ENCODE data around the gene NRCAM. TPM values are rescaled to one million over a fixed set of nuclear protein-coding genes. Genes with fewer than 3 reads are reported as not detected.

NRCAM gene
- total and polyA plus RNA-seq, 2 donors (not counting 1 experiment from before 2014, with no cell fraction given) = 0.75 to 4.6 TPM

DNA sequence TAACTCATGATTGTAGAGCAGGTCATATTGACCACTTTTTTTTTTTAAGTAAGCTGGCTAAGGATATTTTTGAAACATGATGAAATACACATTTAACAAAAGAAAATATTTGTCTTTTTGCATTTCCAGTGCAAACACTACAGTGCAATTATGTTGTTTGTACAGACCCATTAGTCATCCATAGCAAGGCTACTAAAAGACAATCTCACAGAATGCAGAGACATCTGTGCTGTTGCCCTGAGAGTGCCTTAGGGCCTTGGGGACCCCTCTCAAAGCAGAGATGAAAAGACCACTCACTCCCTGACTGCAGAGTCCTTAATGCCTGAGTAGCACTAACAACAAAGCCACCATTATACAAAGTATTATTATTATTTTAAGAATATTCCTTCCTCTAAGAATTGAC lies 104.5 kb downstream of the NRCAM start:
- no peak overlapping the region for H3K27ac ChIP-seq (ENCODE audit: low read length in 2 of 2)
- no peak overlapping the region for H2AFZ ChIP-seq (ENCODE audit: insufficient read depth, low read depth, low read length, poor library complexity, severe bottlenecking)
- Mint-ChIP-seq H3K4me3 (no peak overlapping the region), H3K4me1 (no peaks in the 10 kb centered on the region), H3K27me3 (peaks cover 15% of the 10 kb centered on the region), H3K27ac (no peak overlapping the region), H3K9me3 (ENCODE audit: insufficient read depth) (no peaks in the 10 kb centered on the region)
- no peak overlapping the region for H3K4me3 ChIP-seq (ENCODE audit: control extremely low read depth in 1 of 5, extremely low read depth in 1 of 5, insufficient read depth in 1 of 5, low read depth in 2 of 5, low read length in 4 of 5)
- ATAC-seq (ENCODE audit: low read depth) = no peak
- intact Hi-C loops (cut with micrococcal nuclease) = no loop called here
- H3K9ac ChIP-seq (ENCODE audit: low read length) = no peak overlapping the region
- no peak for DNase-seq
- TF ChIP-seq, protein P1, sequence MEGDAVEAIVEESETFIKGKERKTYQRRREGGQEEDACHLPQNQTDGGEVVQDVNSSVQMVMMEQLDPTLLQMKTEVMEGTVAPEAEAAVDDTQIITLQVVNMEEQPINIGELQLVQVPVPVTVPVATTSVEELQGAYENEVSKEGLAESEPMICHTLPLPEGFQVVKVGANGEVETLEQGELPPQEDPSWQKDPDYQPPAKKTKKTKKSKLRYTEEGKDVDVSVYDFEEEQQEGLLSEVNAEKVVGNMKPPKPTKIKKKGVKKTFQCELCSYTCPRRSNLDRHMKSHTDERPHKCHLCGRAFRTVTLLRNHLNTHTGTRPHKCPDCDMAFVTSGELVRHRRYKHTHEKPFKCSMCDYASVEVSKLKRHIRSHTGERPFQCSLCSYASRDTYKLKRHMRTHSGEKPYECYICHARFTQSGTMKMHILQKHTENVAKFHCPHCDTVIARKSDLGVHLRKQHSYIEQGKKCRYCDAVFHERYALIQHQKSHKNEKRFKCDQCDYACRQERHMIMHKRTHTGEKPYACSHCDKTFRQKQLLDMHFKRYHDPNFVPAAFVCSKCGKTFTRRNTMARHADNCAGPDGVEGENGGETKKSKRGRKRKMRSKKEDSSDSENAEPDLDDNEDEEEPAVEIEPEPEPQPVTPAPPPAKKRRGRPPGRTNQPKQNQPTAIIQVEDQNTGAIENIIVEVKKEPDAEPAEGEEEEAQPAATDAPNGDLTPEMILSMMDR (IDR thresholded peaks at IDR 0.05) = no peak
- no peak for TF ChIP-seq EZH2 (IDR thresholded peaks at IDR 0.05; ENCODE audit: borderline replicate concordance, insufficient read depth, low read depth, low read length, poor library complexity, severe bottlenecking)
- ChIA-PET POLR2A (no interaction called here), CTCF (no interaction called here)
- H3K36me3 ChIP-seq (replicated peaks in 1 of 2; ENCODE audit: control extremely low read depth in 1 of 2, control insufficient read depth in 1 of 2, extremely low read depth in 1 of 2, insufficient read depth in 2 of 2, low read length in 1 of 2) = no peaks in the 10 kb centered on the region
- H3K4me2 ChIP-seq (replicated peaks; ENCODE audit: low read depth, low read length, poor library complexity, severe bottlenecking) = no peak overlapping the region
- H3K79me2 ChIP-seq (ENCODE audit: control insufficient read depth, insufficient read depth, low read length) = no peaks in the 10 kb centered on the region
- peaks cover 0 to 5% (median 0%) of the 10 kb centered on the region in 4 experiments for H3K27me3 ChIP-seq (replicated peaks in 1 of 4; ENCODE audit: control extremely low read depth in 1 of 4, control insufficient read depth in 3 of 4, insufficient read depth in 4 of 4, low read length in 3 of 4)
- no peaks in the 10 kb centered on the region for H4K20me1 ChIP-seq (ENCODE audit: control insufficient read depth, insufficient read depth, low read length, poor library complexity, severe bottlenecking)
- H3K4me1 ChIP-seq (ENCODE audit: control insufficient read depth in 2 of 2, insufficient read depth in 2 of 2, low read length in 2 of 2) = no peaks in the 10 kb centered on the region
- H3K9me3 ChIP-seq (ENCODE audit: control extremely low read depth in 1 of 3, control insufficient read depth in 2 of 3, insufficient read depth in 1 of 3, low read length in 2 of 3) = peaks cover 0 to 1% (median 0%) of the 10 kb centered on the region in 3 donors

GRCh38 chr7:108348913-108349312 lies 107.3 kb downstream of the NRCAM start:
- Mint-ChIP-seq H3K9me3 (ENCODE audit: insufficient read depth) (no peaks in the 10 kb centered on the region), H3K27ac (no peak overlapping the region), H3K27me3 (peaks cover 11% of the 10 kb centered on the region), H3K4me3 (no peak overlapping the region), H3K4me1 (no peaks in the 10 kb centered on the region)
- POLR2A ChIA-PET = no interaction called here
- no peak for TF ChIP-seq EZH2 (IDR thresholded peaks at IDR 0.05; ENCODE audit: borderline replicate concordance, insufficient read depth, low read depth, low read length, poor library complexity, severe bottlenecking)
- TF ChIP-seq, protein P1 (IDR thresholded peaks at IDR 0.05) = no peak
- CTCF ChIA-PET = no interaction called here
- H3K4me1 ChIP-seq (ENCODE audit: control insufficient read depth in 2 of 2, insufficient read depth in 2 of 2, low read length in 2 of 2) = no peaks in the 10 kb centered on the region
- H2AFZ ChIP-seq (ENCODE audit: insufficient read depth, low read depth, low read length, poor library complexity, severe bottlenecking) = no peak overlapping the region
- intact Hi-C loops (cut with micrococcal nuclease) = no loop called here
- H3K9ac ChIP-seq (ENCODE audit: low read length) = no peak overlapping the region
- no peaks in the 10 kb centered on the region for H4K20me1 ChIP-seq (ENCODE audit: control insufficient read depth, insufficient read depth, low read length, poor library complexity, severe bottlenecking)
- ATAC-seq (ENCODE audit: low read depth) (no peak), DNase-seq (no peak)
- no peak overlapping the region for H3K4me2 ChIP-seq (replicated peaks; ENCODE audit: low read depth, low read length, poor library complexity, severe bottlenecking)
- H3K36me3 ChIP-seq (replicated peaks in 1 of 2; ENCODE audit: control extremely low read depth in 1 of 2, control insufficient read depth in 1 of 2, extremely low read depth in 1 of 2, insufficient read depth in 2 of 2, low read length in 1 of 2) = no peaks in the 10 kb centered on the region
- H3K4me3 ChIP-seq (ENCODE audit: control extremely low read depth in 1 of 5, extremely low read depth in 1 of 5, insufficient read depth in 1 of 5, low read depth in 2 of 5, low read length in 4 of 5) = no peak overlapping the region
- H3K27me3 ChIP-seq (replicated peaks in 1 of 4; ENCODE audit: control extremely low read depth in 1 of 4, control insufficient read depth in 3 of 4, insufficient read depth in 4 of 4, low read length in 3 of 4) = peaks cover 0 to 5% (median 0%) of the 10 kb centered on the region in 4 experiments
- no peaks in the 10 kb centered on the region for H3K79me2 ChIP-seq (ENCODE audit: control insufficient read depth, insufficient read depth, low read length)
- whole genome bisulfite sequencing (ENCODE audit: insufficient coverage) = 100% methylated on average over 1 of the region's 3 CpGs
- peaks cover 0 to 1% (median 0%) of the 10 kb centered on the region in 3 donors for H3K9me3 ChIP-seq (ENCODE audit: control extremely low read depth in 1 of 3, control insufficient read depth in 2 of 3, insufficient read depth in 1 of 3, low read length in 2 of 3)
- H3K27ac ChIP-seq (ENCODE audit: low read length in 2 of 2) = no peak overlapping the region

Data from B cell (primary cell).